Activated CD8-positive, alpha-beta T cell treated with anti-CD3 and anti-CD28 coated beads for 36 hours (primary cell): ENCODE results near the gene PTDSS2. TPM values are rescaled to one million over a fixed set of nuclear protein-coding genes. Genes with fewer than 3 reads are reported as not detected.
A peak's percentile ranks its signal among the peaks of the same experiment; 100 is the strongest.
"Not testable (repeated sequence)": the region's sequence is repeated elsewhere in the genome, so short reads cannot be mapped to it uniquely, and the experiment has no call there.

Experiments used
- ATAC-seq: fragments of 200-7000 bp; cut with Tn5 transposase; one replicate; pipeline ENCODE4 v1.10.0; 2021; ENCODE audit warnings: mild to moderate bottlenecking, moderate library complexity
- CTCF ChIA-PET: fragments of 350-600 bp; sonication (Branson Sonifier 250); formaldehyde crosslinking; loops from one replicate; lab custom pipeline; 2021; ENCODE audit warnings: antibody characterized with exemption; lab: Charles Lee
- POLR2A ChIA-PET: fragments of 350-600 bp; sonication (Branson Sonifier 250); formaldehyde crosslinking; loops from one replicate; lab custom pipeline; 2021; ENCODE audit warnings: antibody characterized with exemption; lab: Charles Lee
- DNase-seq: peaks from one replicate; pipeline ENCODE4 v3.0.0-alpha.2; 2020
- H3K27ac Mint-ChIP-seq: one replicate; pipeline ENCODE4 v1.8.0; 2021; ENCODE audit warnings: mild to moderate bottlenecking, mixed read lengths
- H3K27me3 Mint-ChIP-seq: one replicate; pipeline ENCODE4 v1.8.0; 2021; ENCODE audit warnings: mixed read lengths
- H3K36me3 Mint-ChIP-seq: one replicate; pipeline ENCODE4 v1.8.0; 2021; ENCODE audit warnings: low read depth, mixed read lengths
- H3K4me1 Mint-ChIP-seq: one replicate; pipeline ENCODE4 v1.8.0; 2021; ENCODE audit warnings: low read depth, mixed read lengths
- H3K4me3 Mint-ChIP-seq: one replicate; pipeline ENCODE4 v1.8.0; 2021; ENCODE audit warnings: mild to moderate bottlenecking, moderate library complexity, mixed read lengths
- H3K9me3 Mint-ChIP-seq: one replicate; pipeline ENCODE4 v1.8.0; 2021; ENCODE audit warnings: mixed read lengths
- CTCF ChIP-seq: fragments of 200-600 bp; IDR thresholded peaks from one replicate; pipeline ENCODE4 v1.8.0; 2022; ENCODE audit warnings: antibody characterized with exemption, mild to moderate bottlenecking
- intact Hi-C: fragments of 100-400 bp; cut with micrococcal nuclease; formaldehyde crosslinking; loops from one replicate; pipeline ENCODE4 v1.10.0; 2022
- total RNA-seq, 2 experiments: library from RNA; stranded (reverse); gene quantifications; one replicate each; pipeline ENCODE4 v1.2.3, GENCODE V29; 2021

Gene PTDSS2
- 10 to 100 TPM; 17.4 to 18.0 TPM for total RNA-seq

- intact Hi-C loops, result no loop called here
- DNase-seq, result peak; percentile 98
- POLR2A ChIA-PET, result interaction anchor here (0.7 to 3.8 kb wide), 8 partner anchors 10 to 169 kb away, joined by 3 to 22 read pairs (median 4); partner anchors contain the start of genes PKP3 and RNH1
- Mint-ChIP-seq H3K27ac (peak within 1 kb of the TSS; percentile 94), H3K4me3 (peak within 1 kb of the TSS; percentile 89), H3K4me1 (peaks cover 25% of the 10 kb centered on the region), H3K9me3 (no peaks in the 10 kb centered on the region), H3K36me3 (peaks cover 13% of the 10 kb centered on the region), H3K27me3 (no peaks in the 10 kb centered on the region)
- ATAC-seq, result peak; percentile 76
- CTCF ChIA-PET, result interaction anchor here (0.7 to 4.4 kb wide), 19 partner anchors 10 to 244 kb away, joined by 3 to 26 read pairs (median 5); partner anchors contain the start of genes ANO9 and SIGIRR
- TF ChIP-seq CTCF, result no peak
Observed at GRCh38 chr11:449889-450808, at the start of gene PTDSS2. PTDSS2 (plus strand) TSS chr11:450279; CDS start chr11:450456, 177 bp downstream.

GRCh38 chr11:401196-401595, 48.9 kb upstream of the PTDSS2 start:
- ATAC-seq, CTCF ChIA-PET: not testable (repeated sequence)

GRCh38 chr11:403021-403760, 46.9 kb upstream of the PTDSS2 start:
- peaks cover 2% of the 10 kb centered on the region for H3K9me3 Mint-ChIP-seq
- H3K27me3 Mint-ChIP-seq, result peaks cover 5% of the 10 kb centered on the region
- H3K36me3 Mint-ChIP-seq, result peaks cover 2% of the 10 kb centered on the region
- H3K4me3 Mint-ChIP-seq, result no peak overlapping the region
- no peak for TF ChIP-seq CTCF
- no peak overlapping the region for H3K27ac Mint-ChIP-seq
- peaks cover 8% of the 10 kb centered on the region for H3K4me1 Mint-ChIP-seq
- DNase-seq, result no peak
- ATAC-seq, result no peak
- CTCF ChIA-PET, result interaction anchor here (1.9 kb wide), 1 partner anchor 45 kb away, joined by 7 read pairs; no protein-coding TSS in a partner anchor
- intact Hi-C loops, result no loop called here
- POLR2A ChIA-PET, result interaction anchor here (0.6 to 1.2 kb wide), 4 partner anchors 12 to 116 kb away, joined by 3 to 4 read pairs (median 4); partner anchors contain the start of gene SIGIRR

More at GRCh38 chr11:401196-401595, 48.9 kb upstream of the PTDSS2 start:
- H3K9me3 Mint-ChIP-seq, intact Hi-C loops, H3K27ac Mint-ChIP-seq, DNase-seq, H3K4me3 Mint-ChIP-seq, POLR2A ChIA-PET, H3K4me1 Mint-ChIP-seq, H3K36me3 Mint-ChIP-seq, H3K27me3 Mint-ChIP-seq: not testable (repeated sequence)

- ChIA-PET POLR2A (interaction anchor here (0.6 to 1.2 kb wide), 4 partner anchors 11 to 116 kb away, joined by 3 to 4 read pairs (median 4); partner anchors contain the start of gene SIGIRR), CTCF (interaction anchor here (1.9 kb wide), 1 partner anchor 45 kb away, joined by 7 read pairs; no protein-coding TSS in a partner anchor)
- no peak for DNase-seq
- Mint-ChIP-seq H3K27ac (no peak overlapping the region), H3K36me3 (no peaks in the 10 kb centered on the region), H3K4me3 (no peak overlapping the region), H3K9me3 (no peaks in the 10 kb centered on the region), H3K27me3 (peaks cover 5% of the 10 kb centered on the region), H3K4me1 (peaks cover 5% of the 10 kb centered on the region)
- no peak for TF ChIP-seq CTCF
- intact Hi-C loops, result no loop called here
- no peak for ATAC-seq
Observed at GRCh38 chr11:403761-404431, 46.2 kb upstream of the PTDSS2 start.
